GM19023 (cell line): ENCODE results near the gene NEB.
A peak's percentile ranks its signal among the peaks of the same experiment; 100 is the strongest.

Experiments
- ATAC-seq: cut with Tn5 transposase; IDR thresholded peaks from one replicate; pipeline ENCODE4 v1.9.1; 2021; ENCODE audit warnings: mild to moderate bottlenecking, moderate library complexity; ENCODE audit not compliant: unreplicated experiment

NEB gene, protein sequence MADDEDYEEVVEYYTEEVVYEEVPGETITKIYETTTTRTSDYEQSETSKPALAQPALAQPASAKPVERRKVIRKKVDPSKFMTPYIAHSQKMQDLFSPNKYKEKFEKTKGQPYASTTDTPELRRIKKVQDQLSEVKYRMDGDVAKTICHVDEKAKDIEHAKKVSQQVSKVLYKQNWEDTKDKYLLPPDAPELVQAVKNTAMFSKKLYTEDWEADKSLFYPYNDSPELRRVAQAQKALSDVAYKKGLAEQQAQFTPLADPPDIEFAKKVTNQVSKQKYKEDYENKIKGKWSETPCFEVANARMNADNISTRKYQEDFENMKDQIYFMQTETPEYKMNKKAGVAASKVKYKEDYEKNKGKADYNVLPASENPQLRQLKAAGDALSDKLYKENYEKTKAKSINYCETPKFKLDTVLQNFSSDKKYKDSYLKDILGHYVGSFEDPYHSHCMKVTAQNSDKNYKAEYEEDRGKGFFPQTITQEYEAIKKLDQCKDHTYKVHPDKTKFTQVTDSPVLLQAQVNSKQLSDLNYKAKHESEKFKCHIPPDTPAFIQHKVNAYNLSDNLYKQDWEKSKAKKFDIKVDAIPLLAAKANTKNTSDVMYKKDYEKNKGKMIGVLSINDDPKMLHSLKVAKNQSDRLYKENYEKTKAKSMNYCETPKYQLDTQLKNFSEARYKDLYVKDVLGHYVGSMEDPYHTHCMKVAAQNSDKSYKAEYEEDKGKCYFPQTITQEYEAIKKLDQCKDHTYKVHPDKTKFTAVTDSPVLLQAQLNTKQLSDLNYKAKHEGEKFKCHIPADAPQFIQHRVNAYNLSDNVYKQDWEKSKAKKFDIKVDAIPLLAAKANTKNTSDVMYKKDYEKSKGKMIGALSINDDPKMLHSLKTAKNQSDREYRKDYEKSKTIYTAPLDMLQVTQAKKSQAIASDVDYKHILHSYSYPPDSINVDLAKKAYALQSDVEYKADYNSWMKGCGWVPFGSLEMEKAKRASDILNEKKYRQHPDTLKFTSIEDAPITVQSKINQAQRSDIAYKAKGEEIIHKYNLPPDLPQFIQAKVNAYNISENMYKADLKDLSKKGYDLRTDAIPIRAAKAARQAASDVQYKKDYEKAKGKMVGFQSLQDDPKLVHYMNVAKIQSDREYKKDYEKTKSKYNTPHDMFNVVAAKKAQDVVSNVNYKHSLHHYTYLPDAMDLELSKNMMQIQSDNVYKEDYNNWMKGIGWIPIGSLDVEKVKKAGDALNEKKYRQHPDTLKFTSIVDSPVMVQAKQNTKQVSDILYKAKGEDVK (N-terminal part only)

DNA sequence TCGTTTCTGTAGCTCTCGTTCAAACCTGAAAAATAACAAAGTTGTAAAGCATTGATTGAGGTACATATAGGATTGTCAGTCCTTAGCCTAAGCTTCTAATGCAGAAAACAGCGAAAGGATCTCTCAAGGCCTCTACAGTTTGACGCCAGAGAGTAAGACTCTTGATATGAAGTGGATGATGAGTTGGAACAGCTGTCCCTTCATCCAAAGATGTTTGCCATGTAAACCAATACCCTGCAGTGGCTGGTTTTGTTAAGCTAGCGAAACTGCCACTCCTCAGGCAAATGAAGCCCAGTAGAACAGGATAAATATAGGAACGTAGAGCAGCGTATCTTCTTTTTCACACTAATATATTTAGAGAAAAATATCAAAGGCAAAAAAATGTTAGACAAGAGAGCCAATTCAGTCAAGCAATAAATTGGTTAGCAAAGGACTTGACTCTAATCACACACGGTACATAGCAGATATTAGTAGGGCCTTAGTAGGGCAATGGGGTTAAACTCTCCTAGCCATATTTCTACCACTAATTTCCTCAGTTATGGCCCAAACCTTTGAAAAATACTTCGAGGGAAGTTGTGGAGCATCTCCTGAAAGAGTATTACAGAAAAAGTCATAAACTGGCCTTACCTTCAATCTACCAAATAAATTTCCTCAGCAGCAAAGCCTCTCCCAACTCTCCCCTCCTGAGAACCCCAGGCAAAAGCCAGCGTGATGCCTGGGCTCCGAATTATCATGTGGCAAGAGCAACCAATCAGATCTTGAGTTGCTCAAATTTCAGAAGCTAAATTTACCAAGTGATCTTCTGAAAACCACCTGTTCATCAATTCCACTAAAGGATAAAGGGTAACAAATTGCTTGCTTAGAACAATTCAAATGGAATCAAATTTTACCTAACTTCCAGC is at the start of gene NEB:
Gene NEB, minus strand, starts transcription at position 706 of the 902 bp plus-strand sequence. CDS start 1,320 bp downstream, outside the sequence.
- ATAC-seq = no peak

DNA sequence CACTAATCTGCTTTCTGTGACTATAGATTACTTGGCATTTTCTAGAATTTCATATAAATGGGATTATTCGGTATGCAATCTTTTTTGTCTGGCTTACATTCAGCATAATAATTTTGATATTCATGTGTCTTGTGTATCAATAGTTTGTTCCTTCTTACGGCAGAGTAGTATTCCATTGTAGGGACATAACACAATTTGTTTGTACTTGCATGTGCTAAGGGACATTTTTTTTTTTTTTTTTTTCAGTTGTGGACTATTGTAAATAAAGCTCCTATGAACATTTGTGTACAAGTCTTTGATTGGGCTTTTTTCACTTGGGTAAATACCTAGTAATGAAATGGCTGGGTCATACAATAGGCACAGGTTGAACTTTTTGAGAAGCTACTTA is 48.9 kb upstream of the NEB start:
- ATAC-seq = no peak

DNA sequence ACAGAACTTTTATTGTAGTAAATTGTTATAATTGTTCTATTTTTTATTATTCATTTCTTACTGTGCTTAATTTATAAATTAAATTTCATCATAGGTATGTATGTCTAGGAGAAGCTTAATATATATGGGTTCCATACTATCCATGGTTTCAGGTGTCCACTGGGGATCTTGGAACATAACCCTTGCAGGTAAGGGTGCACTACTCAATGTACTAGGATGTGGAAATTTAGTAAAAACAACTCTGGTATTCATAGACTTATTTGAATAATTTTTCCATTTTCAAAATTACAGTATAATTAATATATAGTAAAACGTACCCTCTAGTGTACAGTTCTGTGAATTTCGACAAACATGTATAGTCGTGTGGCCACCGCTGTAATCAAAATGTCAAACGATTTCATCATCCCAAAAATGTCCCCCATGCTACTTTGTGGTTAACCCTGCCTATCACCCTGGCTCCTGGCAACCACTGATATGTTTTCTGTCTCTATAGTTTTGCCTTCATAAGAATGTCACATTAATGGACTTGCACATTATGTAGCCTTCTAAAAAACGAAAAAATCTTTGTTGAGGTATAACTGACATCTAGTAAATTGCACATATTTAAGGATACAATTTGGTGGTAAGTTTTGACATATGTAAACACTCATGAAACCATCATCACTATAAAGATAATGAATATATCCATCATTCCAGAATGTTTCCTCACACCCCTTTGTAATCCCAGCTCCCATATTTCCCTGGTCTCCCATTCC is 48.3 kb upstream of the NEB start:
- no peak for ATAC-seq

DNA sequence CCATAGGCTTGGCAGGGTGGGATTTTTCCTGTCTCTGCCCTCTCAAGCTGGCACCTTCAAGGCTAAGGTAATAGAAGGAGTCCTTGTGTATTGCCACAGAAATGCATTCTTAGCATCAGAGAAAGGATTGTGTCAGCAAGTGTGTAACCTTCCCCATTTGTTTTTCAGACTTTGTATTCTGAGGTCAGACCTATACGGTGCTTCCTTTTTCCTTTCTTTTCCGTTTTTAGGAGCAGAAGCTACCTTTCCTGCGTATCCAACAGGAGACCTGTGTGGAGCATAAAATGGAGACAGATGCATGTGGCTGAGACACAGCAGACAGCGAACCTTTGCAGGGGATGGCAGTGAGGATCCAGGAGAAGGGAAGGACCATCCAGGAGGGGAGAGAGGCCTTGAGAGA is 47.4 kb upstream of the NEB start:
- ATAC-seq = no peak

DNA sequence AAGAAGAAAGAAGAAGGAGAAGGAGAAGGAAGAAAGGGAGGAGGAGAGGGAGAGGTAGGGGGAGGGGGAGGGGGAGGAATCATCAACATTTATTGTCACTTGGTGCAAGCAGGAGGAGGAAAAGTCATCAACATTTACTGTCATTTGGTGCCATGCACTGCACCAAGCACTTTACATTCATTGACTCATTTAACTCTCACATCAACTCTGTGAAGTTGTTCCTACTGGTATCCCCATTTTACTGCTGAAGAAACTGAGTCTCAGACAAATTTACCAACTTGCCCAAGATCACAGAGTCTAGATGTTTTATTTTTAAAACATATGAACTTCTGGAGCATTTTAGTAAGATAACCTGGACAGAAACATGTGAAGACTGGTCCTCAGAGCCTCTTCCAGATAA is 46.7 kb upstream of the NEB start:
- no peak for ATAC-seq

DNA sequence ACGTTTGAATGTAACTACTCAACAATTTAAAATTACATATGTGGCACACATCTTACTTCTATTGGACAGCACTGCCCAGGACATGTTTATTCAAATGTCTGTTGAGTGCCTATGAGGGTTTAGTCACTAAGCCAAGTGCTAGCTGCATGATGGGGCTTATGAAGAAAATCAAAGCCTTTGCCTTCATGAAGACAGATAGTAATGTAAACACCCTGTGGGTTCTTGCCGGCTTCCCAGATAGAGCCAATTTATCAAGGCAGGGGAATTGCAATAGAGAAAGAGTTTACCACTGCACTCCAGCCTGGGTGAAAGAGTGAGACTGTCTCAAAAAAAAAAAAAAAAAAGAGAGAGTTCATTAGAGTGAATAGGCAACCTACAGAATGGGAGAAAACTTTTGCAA is 43.7 kb upstream of the NEB start:
- ATAC-seq = no peak

DNA sequence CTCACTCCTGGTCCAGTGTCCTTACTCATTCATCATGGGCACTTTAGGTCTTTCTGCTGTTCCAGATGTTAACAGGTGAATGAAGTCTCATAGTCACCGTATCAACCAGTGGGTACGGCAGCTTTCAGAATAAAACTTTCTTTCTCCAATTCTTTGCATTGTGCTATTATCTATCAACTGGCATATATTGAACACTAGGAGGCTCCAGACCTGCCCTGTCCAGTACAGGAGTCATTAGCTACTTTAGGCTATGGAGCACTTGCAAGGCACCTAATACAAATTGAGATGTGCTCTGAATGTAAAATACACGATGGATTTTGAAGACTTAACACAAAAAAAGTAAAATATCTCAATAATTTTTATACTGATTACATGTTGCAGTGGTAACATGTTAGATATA is 43.2 kb upstream of the NEB start:
- ATAC-seq = no peak

DNA sequence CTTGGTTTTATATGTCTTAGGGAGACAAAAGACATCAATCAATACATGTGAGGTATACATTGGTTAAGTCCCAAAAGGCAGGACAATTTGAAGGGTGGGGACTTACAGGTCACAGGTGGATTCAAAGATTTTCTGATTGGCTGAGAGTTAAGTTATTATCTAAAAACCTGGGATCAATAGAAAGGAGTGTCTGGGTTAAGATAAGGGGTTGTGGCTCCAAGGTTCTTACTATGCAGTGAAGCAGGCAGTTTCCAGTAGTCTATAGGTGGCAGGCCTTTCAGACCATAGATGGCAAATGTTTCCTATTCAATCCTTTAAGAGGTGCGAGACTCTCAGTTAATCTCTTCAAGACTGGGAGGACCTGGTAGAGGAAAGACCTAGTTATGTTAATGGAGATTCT is 42.1 kb upstream of the NEB start:
- ATAC-seq = no peak

DNA sequence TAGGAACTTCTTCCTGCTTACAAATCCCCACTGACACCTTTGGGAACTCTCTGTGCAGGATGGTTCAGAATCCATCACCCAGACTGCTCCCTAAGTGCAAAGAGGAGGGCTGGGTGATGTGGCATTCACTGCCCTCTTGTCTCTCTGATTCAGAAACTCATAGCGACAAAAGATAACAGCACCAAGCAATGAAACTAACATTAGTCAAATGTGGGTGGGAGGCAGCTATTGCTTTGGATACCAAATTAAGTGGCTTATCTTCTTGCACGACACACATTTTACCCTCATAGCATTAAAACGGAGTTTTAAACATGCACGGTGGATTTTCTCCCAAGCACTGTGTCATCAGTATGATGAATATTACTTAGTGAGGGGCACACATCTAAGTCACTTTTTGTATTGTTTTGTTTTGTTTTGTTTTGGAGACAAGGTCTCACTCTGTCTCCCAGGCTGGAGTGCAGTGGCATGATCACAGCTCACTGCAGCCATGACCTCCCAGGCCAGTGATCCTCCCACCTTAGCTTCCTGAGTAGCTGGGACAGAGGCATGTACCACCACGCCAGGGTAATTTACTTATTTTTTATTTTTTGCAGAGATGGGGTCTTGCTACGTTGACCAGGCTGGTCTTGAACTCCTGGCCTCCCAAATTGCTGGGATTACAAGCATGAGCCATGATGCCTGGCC is 40.9 kb upstream of the NEB start:
- no peak for ATAC-seq

DNA sequence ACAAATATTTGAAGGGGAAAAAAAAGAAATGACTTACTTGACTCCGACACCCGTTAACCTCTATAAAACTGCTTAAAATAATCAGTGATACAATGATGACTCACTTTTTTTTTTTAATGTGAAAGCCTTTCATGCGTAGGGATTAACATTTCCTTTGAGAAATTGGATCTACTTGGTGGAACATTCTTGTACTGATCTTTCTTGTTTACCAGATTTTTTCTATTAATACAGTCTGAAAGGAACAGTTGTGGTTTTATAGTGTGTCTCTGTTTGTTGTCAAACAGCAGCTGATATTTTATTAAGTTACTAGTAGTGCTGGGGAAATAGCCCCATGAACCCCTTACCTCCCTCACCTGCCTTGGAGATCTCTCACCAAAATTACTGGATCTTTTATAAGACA is 40.2 kb upstream of the NEB start:
- no peak for ATAC-seq

DNA sequence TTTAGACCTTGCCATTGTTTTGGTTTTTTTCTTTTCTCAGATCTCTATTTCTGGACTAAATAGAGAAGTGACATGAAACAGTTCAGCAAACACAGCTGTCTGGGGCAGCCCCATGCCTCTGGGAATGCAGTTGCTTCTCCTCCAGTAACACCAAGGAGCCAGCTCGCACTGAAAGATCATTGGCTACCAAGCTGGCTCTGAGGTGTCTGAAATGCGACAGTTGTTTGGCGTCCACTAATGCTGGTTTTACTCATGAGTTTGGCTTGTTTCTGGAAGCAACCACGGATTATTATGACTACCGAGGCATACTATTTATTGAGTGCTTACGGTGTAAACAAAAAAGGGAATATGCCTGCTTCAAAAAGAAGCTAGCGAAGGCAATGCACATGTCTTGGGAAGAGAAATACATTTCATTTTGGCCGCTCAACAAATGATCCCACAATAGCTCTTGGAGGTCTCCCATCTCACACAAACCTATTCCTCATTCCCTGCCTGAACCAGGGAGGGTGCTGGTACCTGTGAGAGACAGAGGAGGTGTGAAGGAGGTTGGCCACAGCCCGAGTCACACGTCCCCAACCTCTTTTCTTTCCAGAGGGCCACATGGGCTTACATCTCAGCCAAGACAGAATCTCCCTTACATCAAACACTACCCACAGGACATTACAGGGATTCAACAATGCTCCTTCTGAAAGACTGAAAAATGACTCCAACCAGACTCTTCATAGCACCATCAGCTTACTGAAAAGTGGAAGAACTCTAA is 37.5 kb upstream of the NEB start:
- peak; percentile 95 for ATAC-seq

DNA sequence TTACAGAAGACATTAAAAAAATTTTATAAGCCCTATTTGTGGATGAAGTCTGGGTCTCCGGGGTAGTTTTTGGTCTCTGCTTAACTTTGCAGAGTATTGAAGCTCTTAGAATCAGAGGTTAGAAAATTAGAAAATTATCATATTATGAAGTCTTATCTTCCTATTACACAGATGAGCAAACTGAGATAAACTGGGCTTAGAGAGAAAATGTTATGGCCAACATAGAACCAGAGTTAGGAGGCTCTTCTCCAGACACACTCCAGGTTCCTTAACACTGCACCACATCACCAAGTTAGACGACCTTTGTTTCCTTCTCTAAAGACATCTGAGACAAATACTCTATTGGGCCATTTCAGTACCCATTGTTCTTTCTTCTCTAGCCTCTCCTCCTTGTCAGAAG is 36.7 kb upstream of the NEB start:
- ATAC-seq = peak; percentile 27

DNA sequence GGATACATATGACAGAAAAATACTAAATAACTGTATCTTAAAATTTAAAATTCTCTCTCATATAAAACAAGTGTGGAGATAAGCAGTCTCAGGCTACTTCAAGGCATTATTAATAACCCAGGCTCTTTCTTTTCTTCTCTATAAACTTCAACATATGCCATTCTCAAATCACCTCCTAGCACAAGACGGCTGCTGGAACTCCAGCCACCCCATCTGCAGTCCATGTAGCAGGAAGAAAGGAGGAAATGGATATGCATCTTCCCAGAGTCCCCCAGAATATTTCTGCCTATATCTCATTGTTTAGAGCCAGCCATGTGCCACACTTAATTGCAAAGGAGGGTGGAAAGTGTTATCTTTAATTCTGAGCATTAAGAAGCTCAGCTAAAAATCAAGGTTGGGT is 35.3 kb upstream of the NEB start:
- ATAC-seq = no peak

DNA sequence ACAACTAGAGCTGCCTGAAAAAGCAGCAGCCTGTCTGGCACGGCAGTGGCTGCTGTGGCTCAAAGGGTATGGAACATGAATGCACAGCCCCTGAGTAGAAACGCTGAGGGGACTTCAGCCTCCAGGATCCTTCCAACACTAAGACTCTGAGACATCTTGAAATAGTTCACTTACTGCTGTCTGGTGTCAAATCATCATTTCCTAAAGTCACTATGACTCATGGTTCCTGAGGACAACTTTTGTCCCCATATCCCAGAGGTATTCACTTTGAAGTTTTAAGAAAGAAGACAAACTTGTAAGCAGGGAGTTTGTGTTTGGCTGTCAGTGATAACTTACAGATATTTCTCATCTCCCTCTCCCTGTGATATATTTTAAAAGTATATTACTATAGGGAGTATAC is 33.3 kb upstream of the NEB start:
- no peak for ATAC-seq

DNA sequence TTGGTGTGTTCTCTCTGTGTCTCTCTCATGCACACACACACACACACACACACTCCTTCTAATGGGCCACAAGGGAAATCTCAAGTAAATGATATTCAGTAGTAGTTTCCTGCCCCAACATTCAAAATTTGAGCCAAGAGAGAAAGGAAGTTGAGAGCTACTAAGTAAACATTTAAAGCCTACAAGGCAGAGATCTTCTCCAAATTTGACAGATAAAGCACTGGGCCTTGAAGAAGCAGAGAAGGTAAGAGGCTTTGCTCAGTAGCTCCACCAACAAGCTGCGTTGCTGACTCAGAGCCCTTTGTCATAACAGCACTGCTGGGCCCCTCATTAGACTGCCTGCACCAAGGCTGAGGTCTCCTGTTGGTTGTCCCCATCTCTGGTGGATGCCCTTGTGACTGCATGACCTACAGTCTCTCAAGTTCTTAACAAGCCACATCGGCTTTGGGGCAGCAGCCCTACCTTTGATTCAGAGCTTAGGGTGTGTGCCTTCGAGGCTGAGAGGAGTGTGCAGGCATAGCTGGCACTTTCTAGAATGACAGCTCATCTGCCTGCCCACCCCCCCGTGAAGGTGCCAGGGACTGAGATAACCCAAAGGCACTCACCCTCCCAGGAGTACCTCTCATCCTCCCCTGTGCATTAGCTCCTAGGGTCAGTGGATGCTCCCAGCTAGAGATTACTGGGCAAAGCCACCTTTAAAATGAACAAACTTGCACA is 32.3 kb upstream of the NEB start:
- peak; percentile 55 for ATAC-seq

DNA sequence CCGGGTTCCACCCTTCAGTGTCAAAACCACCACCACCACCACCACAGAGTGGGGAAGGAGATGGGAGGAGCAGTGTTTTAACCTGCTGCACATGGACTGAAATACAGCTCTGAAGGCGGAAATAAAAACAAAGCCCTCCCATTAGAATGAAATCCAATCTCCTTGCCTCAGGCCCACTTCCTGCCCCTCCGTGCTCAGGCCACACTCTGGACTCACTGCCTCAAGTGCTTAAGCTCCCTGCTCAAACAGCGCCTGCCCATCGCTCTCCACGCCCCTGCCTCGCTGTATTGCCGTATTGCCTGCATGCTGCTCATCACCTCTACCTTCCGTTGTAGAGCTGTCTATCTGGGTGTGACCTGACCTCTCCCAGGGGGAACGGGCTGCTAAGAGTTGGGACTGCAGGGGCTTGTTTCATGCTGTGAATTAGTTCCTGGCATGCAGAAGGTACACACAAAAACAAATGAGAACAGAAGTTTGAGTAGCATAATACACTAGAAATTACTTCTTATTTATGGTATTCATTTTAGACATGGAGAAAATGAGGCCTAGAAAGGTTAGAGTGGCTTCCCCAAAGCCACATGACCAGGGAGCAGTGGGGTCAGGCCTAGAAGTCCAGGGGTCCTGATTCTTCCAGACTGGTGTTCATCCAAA is 31.6 kb upstream of the NEB start:
- ATAC-seq = no peak

DNA sequence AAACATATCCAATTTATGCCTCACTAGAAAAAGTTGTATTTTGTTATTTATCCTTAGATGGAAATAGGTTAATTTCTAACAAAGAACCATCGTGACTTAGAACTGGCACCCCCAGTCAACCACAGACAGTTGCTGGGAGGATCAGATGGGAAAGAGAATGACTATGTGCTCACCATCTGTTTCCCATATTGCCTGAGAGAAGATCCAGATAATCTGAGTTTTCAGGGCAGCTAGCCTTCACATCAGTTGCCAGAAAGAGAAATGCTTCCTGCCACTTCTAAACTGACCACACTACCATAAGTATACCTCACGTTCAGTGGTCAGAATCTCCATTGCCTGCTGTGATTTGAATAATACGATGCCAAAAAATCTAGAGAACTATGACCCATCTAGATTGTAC is 28.4 kb upstream of the NEB start:
- no peak for ATAC-seq
